Measurements from ENCODE around the gene CCR7. TPM values are rescaled to one million over a fixed set of nuclear protein-coding genes. Genes with fewer than 3 reads are reported as not detected.
A peak's percentile ranks its signal among the peaks of the same experiment; 100 is the strongest.

CCR7 gene
- total RNA-seq, 4 donors from 2014 or later = 1.2 TPM; not detected in 3

- peak overlapping the region; percentile 12 for H3K4me3 ChIP-seq
- H3K4me1 ChIP-seq = peaks cover 78% of the 10 kb centered on the region
- TF ChIP-seq CTCF (IDR thresholded peaks at IDR 0.05) (no peak), EP300 (IDR thresholded peaks at IDR 0.05) (no peak), POLR2A (IDR thresholded peaks at IDR 0.05) (no peak), POLR2AphosphoS5 (IDR thresholded peaks at IDR 0.05) (no peak)
- no peaks in the 10 kb centered on the region for H3K27me3 ChIP-seq
- 31% methylated on average over 3 of the region's 3 CpGs for WGBS
- peak; percentile 60 to 65 for DNase-seq (ENCODE audit: low spot score in 2 of 2)
- no peaks in the 10 kb centered on the region for H3K36me3 ChIP-seq
- H3K9me3 ChIP-seq = no peaks in the 10 kb centered on the region
- peak overlapping the region; percentile 1 for H3K27ac ChIP-seq
Observed at GRCh38 chr17:40516581-40517285, 48.5 kb downstream of the CCR7 start.

- DNase-seq (ENCODE audit: low spot score in 2 of 2) = peak; percentile 45 to 48
- Histone ChIP-seq H3K36me3 (no peaks in the 10 kb centered on the region), H3K9me3 (no peaks in the 10 kb centered on the region), H3K27ac (no peak overlapping the region), H3K4me3 (no peak overlapping the region), H3K4me1 (peaks cover 78% of the 10 kb centered on the region), H3K27me3 (no peaks in the 10 kb centered on the region)
- no peak for TF ChIP-seq CTCF (IDR thresholded peaks at IDR 0.05)
- no peak for TF ChIP-seq POLR2AphosphoS5 (IDR thresholded peaks at IDR 0.05)
- TF ChIP-seq POLR2A (IDR thresholded peaks at IDR 0.05) = no peak
- no peak for TF ChIP-seq EP300 (IDR thresholded peaks at IDR 0.05)
- 78% methylated on average over 11 of the region's 11 CpGs for WGBS
Observed at GRCh38 chr17:40515491-40516041, 49.7 kb downstream of the CCR7 start.

GRCh38 chr17:40515011-40515410 is 50.3 kb downstream of the CCR7 start:
- Histone ChIP-seq H3K36me3 (no peaks in the 10 kb centered on the region), H3K27me3 (no peaks in the 10 kb centered on the region), H3K27ac (no peak overlapping the region), H3K4me3 (no peak overlapping the region), H3K4me1 (peaks cover 78% of the 10 kb centered on the region), H3K9me3 (no peaks in the 10 kb centered on the region)
- TF ChIP-seq POLR2A (IDR thresholded peaks at IDR 0.05) = no peak
- TF ChIP-seq EP300 (IDR thresholded peaks at IDR 0.05) = no peak
- no peak for TF ChIP-seq POLR2AphosphoS5 (IDR thresholded peaks at IDR 0.05)
- TF ChIP-seq CTCF (IDR thresholded peaks at IDR 0.05) = no peak
- DNase-seq (ENCODE audit: low spot score in 2 of 2) = peak; percentile 27 to 55
- WGBS = 77% methylated on average over 4 of the region's 4 CpGs

- WGBS = 81% methylated on average over 7 of the region's 7 CpGs
- H3K27ac ChIP-seq = no peak overlapping the region
- TF ChIP-seq POLR2A (IDR thresholded peaks at IDR 0.05) (no peak), EP300 (IDR thresholded peaks at IDR 0.05) (no peak), POLR2AphosphoS5 (IDR thresholded peaks at IDR 0.05) (no peak), CTCF (IDR thresholded peaks at IDR 0.05) (no peak)
Observed at GRCh38 chr17:40514013-40514875, 51.0 kb downstream of the CCR7 start.

More at GRCh38 chr17:40514013-40514875, 51.0 kb downstream of the CCR7 start:
- H3K27me3 ChIP-seq = no peaks in the 10 kb centered on the region
- no peaks in the 10 kb centered on the region for H3K36me3 ChIP-seq
- DNase-seq (ENCODE audit: low spot score in 2 of 2) = peak; percentile 44 to 50
- H3K9me3 ChIP-seq = no peaks in the 10 kb centered on the region
- no peak overlapping the region for H3K4me3 ChIP-seq
- H3K4me1 ChIP-seq = peaks cover 75% of the 10 kb centered on the region

Data from suprapubic skin (tissue), 4 donors.